ENCODE data around the gene DBNDD1.

DNA sequence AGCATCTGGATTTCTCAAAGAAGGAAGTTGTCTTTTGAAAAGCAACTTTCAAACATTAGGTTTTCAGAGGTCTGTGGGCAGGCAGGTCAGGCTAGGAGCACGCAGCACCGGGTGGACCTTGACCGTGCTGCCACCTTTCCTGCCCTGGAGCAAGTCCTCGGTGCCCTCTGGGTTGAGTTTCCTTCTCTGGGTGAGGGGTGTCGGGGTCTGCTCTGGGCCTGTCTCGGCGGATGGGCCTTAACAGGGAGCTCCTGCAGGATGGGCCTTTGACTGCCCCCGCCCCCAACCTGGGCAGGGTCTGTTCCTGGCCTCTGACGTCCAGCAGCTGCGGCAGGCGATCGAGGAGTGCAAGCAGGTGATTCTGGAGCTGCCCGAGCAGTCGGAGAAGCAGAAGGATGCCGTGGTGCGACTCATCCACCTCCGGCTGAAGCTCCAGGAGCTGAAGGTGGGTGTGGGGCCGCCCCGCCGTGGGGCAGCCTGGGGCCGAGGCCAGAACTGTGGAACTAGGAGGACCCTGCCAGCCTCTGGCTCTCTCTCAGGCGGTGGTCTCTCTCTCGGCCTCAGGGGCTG lies 62.0 kb downstream of the DBNDD1 start:
- TF ChIP-seq, protein P1, sequence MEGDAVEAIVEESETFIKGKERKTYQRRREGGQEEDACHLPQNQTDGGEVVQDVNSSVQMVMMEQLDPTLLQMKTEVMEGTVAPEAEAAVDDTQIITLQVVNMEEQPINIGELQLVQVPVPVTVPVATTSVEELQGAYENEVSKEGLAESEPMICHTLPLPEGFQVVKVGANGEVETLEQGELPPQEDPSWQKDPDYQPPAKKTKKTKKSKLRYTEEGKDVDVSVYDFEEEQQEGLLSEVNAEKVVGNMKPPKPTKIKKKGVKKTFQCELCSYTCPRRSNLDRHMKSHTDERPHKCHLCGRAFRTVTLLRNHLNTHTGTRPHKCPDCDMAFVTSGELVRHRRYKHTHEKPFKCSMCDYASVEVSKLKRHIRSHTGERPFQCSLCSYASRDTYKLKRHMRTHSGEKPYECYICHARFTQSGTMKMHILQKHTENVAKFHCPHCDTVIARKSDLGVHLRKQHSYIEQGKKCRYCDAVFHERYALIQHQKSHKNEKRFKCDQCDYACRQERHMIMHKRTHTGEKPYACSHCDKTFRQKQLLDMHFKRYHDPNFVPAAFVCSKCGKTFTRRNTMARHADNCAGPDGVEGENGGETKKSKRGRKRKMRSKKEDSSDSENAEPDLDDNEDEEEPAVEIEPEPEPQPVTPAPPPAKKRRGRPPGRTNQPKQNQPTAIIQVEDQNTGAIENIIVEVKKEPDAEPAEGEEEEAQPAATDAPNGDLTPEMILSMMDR (IDR thresholded peaks at IDR 0.05), result no peak
- no peak for TF ChIP-seq POLR2A (IDR thresholded peaks at IDR 0.05)
